Loucy (cell line): ENCODE data around the gene EPN2.

ENCODE experiments used
- H2AFZ ChIP-seq: fragments of 200-600 bp; sonication (generic); 2 replicates; pipeline ENCODE4 v1.6.0; 2016; ENCODE audit warnings: antibody characterized with exemption, mild to moderate bottlenecking, low read length, moderate library complexity
- H3F3A ChIP-seq: fragments of 200-600 bp; 2 replicates; pipeline ENCODE4 v1.6.0; 2016; ENCODE audit warnings: antibody characterized with exemption, low read depth, mild to moderate bottlenecking
- H3K27me3 ChIP-seq: fragments of 200-600 bp; sonication (generic); 2 replicates; pipeline ENCODE4 v1.6.1; 2014; ENCODE audit warnings: low read length, mild to moderate bottlenecking; ENCODE audit not compliant: insufficient read depth, poor library complexity, severe bottlenecking
- H3K36me3 ChIP-seq: fragments of 200-600 bp; sonication (generic); 2 replicates; pipeline ENCODE4 v1.6.1; 2016; ENCODE audit warnings: low read length; ENCODE audit not compliant: insufficient read depth
- H3K4me1 ChIP-seq: fragments of 200-600 bp; sonication (generic); 2 replicates; pipeline ENCODE4 v1.5.1; 2014; ENCODE audit warnings: low read length, mild to moderate bottlenecking; ENCODE audit not compliant: insufficient read depth, poor library complexity, severe bottlenecking
- H3K4me2 ChIP-seq: fragments of 200-600 bp; sonication (generic); 2 replicates; pipeline ENCODE4 v1.6.0; 2014; ENCODE audit warnings: antibody characterized with exemption, low read length, low read depth, mild to moderate bottlenecking; ENCODE audit not compliant: poor library complexity, severe bottlenecking
- H3K4me3 ChIP-seq: fragments of 200-600 bp; sonication (generic); 2 replicates; pipeline ENCODE4 v1.5.1; 2014; ENCODE audit warnings: low read length, mild to moderate bottlenecking, mixed read lengths; ENCODE audit not compliant: poor library complexity, severe bottlenecking
- H3K79me2 ChIP-seq: fragments of 200-600 bp; sonication (generic); 2 replicates; pipeline ENCODE4 v1.6.1; 2014; ENCODE audit warnings: low read length; ENCODE audit not compliant: insufficient read depth
- H3K9ac ChIP-seq: fragments of 200-600 bp; sonication (generic); 2 replicates; pipeline ENCODE4 v1.6.0; 2014; ENCODE audit warnings: mild to moderate bottlenecking, low read depth, low read length, moderate library complexity; ENCODE audit not compliant: poor library complexity, severe bottlenecking
- H3K9me2 ChIP-seq: fragments of 200-600 bp; sonication (generic); replicated peaks from 2 replicates; pipeline ENCODE4 v1.6.1; 2016; ENCODE audit warnings: low read depth, low read length, mixed read lengths
- H3K9me3 ChIP-seq: fragments of 200-600 bp; sonication (generic); 2 replicates; pipeline ENCODE4 v1.6.1; 2014; ENCODE audit warnings: mild to moderate bottlenecking, antibody characterized with exemption, low read length, low read depth; ENCODE audit not compliant: insufficient read depth
- H4K20me1 ChIP-seq: fragments of 200-600 bp; sonication (generic); 2 replicates; pipeline ENCODE4 v1.6.0; 2014; ENCODE audit warnings: antibody characterized with exemption, low read length, mild to moderate bottlenecking; ENCODE audit not compliant: insufficient read depth, poor library complexity, severe bottlenecking
- EZH2phosphoT487 ChIP-seq: fragments of 200-600 bp; IDR thresholded peaks from 2 replicates; pipeline ENCODE4 v1.6.1; 2018; ENCODE audit warnings: antibody characterized with exemption, mild to moderate bottlenecking, moderate library complexity, borderline replicate concordance
- TF ChIP-seq, protein P1 (sequence below): fragments of 200-600 bp; sonication (generic); conservative IDR thresholded peaks from 2 replicates; pipeline ENCODE4 v1.5.1; 2014; ENCODE audit warnings: mild to moderate bottlenecking, antibody characterized with exemption, low read length

Gene EPN2

DNA sequence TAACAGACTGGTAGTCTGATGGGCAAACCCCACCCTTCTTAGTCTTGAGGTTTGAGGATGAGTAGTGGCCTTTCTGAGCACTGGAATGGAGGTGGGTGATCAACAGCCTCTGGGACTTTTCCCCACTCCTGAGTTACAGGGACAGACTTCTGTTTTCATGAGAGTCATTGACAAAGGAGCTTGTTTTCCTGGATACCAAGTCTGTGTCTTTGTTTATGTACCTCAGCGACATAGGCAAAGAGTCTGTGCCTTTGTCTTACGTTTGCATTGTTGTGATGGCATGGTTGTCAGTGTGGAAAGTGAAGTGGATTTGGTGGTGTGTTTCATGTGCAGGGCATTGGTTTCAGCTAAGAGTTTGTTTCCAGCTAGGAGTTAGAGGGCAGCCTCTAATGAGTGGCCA is 17.5 kb downstream of the EPN2 start:
- no peak for TF ChIP-seq EZH2phosphoT487
- TF ChIP-seq, protein P1, sequence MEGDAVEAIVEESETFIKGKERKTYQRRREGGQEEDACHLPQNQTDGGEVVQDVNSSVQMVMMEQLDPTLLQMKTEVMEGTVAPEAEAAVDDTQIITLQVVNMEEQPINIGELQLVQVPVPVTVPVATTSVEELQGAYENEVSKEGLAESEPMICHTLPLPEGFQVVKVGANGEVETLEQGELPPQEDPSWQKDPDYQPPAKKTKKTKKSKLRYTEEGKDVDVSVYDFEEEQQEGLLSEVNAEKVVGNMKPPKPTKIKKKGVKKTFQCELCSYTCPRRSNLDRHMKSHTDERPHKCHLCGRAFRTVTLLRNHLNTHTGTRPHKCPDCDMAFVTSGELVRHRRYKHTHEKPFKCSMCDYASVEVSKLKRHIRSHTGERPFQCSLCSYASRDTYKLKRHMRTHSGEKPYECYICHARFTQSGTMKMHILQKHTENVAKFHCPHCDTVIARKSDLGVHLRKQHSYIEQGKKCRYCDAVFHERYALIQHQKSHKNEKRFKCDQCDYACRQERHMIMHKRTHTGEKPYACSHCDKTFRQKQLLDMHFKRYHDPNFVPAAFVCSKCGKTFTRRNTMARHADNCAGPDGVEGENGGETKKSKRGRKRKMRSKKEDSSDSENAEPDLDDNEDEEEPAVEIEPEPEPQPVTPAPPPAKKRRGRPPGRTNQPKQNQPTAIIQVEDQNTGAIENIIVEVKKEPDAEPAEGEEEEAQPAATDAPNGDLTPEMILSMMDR = no peak
- Histone ChIP-seq H3K4me2 (no peak overlapping the region), H4K20me1 (no peaks in the 10 kb centered on the region), H3K9ac (no peak overlapping the region), H3K4me3 (no peak overlapping the region), H3F3A (no peaks in the 10 kb centered on the region), H2AFZ (no peak overlapping the region), H3K4me1 (no peaks in the 10 kb centered on the region), H3K36me3 (no peaks in the 10 kb centered on the region), H3K79me2 (no peaks in the 10 kb centered on the region), H3K27me3 (peaks cover 10% of the 10 kb centered on the region), H3K9me2 (no peaks in the 10 kb centered on the region), H3K9me3 (no peaks in the 10 kb centered on the region)

DNA sequence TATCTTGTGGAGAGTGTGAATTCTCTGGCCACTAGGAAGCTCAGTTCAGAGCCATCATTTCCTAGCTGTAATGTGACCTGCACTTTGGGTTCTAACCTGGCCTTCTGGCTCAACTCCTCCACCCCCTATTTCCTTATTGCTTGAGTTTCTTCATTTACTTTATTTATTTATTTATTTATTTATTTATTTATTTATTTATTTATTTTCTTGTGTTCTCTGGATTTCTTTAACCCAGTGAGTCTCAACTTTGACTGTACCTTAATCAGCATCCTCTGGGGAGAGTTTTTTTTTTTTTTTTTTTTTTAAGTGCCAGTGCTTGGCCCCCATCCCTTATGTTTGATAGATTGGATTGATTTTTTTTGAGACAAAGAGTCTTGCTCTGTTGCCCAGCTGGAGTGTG is 18.1 kb downstream of the EPN2 start:
- no peak overlapping the region for H2AFZ ChIP-seq
- H3K4me3 ChIP-seq = no peak overlapping the region
- H3K9me3 ChIP-seq = no peaks in the 10 kb centered on the region
- no peaks in the 10 kb centered on the region for H3K79me2 ChIP-seq
- H3K4me2 ChIP-seq = no peak overlapping the region
- no peaks in the 10 kb centered on the region for H3K9me2 ChIP-seq
- H3K4me1 ChIP-seq = no peaks in the 10 kb centered on the region
- TF ChIP-seq, protein P1 = no peak
- TF ChIP-seq EZH2phosphoT487 = no peak
- no peaks in the 10 kb centered on the region for H4K20me1 ChIP-seq
- no peaks in the 10 kb centered on the region for H3F3A ChIP-seq
- H3K9ac ChIP-seq = no peak overlapping the region
- H3K36me3 ChIP-seq = no peaks in the 10 kb centered on the region
- H3K27me3 ChIP-seq = peaks cover 16% of the 10 kb centered on the region

DNA sequence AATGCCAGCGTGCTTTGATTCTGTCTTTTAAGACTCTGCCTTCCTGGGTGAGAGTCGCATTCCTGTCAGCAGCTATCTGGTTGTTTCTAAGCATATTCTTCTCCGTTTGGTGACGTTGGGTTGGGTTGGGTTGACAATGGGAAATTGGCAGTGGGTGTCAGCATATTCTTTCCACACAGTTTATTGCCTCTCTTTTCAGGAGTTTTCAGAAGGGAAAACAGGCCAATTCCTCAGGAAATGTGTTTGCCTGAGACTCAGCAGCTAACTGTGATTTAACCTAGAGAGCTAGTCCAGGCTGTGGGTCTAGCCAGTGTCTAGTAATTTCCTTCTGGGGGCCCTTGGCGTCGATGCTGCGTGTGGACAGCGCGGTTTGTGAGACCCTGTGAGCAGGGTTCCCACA is 21.2 kb downstream of the EPN2 start:
- H3K4me2 ChIP-seq = no peak overlapping the region
- no peaks in the 10 kb centered on the region for H3K36me3 ChIP-seq
- TF ChIP-seq, protein P1 = no peak
- no peak for TF ChIP-seq EZH2phosphoT487
- no peak overlapping the region for H3K4me3 ChIP-seq
- no peaks in the 10 kb centered on the region for H3F3A ChIP-seq
- no peaks in the 10 kb centered on the region for H3K79me2 ChIP-seq
- no peaks in the 10 kb centered on the region for H4K20me1 ChIP-seq
- no peak overlapping the region for H3K9ac ChIP-seq
- no peak overlapping the region for H2AFZ ChIP-seq
- H3K4me1 ChIP-seq = no peaks in the 10 kb centered on the region
- no peaks in the 10 kb centered on the region for H3K9me2 ChIP-seq
- peaks cover 13% of the 10 kb centered on the region for H3K27me3 ChIP-seq
- H3K9me3 ChIP-seq = no peaks in the 10 kb centered on the region
